Measurements from ENCODE around the gene PUS3.

GRCh38 chr11:125935618-125936199, 32.7 kb upstream of the PUS3 start:
- TF ChIP-seq EZH2 (IDR thresholded peaks at IDR 0.05), result no peak
- no peak; the same call in 1 of the 2 replicates for TF ChIP-seq POLR2AphosphoS5 (IDR thresholded peaks at IDR 0.05; ENCODE audit: borderline replicate concordance, low read depth, low read length)
- TF ChIP-seq FOXP2 (optimal IDR thresholded peaks at IDR 0.05; ENCODE audit: control extremely low read depth, extremely low read length, insufficient read depth), result no peak

All from SK-N-MC (cell line).